ENCODE data around the gene NYAP2. TPM values are rescaled to one million over a fixed set of nuclear protein-coding genes. Genes with fewer than 3 reads are reported as not detected.

Gene NYAP2
- total RNA-seq, 3 donors from 2014 or later: 0.09 TPM; not detected in 1

DNA sequence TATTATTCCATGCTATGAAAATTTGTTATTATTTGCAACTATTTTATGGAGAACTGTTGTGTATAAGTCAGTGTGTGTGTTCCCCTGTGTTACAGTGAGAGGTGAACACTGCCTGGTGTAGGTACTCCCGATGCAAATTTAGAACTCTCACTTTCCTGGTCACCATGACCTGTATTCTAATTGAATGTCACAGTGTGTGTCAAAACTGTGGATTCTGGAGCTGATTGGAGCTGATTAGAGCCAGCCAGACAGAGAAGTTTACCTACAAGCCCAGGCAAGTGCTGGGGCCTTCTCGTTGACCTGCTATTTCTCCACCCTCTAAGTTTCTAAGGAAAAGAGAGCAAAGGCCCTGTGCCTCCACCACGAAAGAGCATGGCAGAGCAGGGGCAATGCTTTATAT lies 216.0 kb downstream of the NYAP2 start:
- Histone ChIP-seq H3K9me3 (no peaks in the 10 kb centered on the region), H3K36me3 (ENCODE audit: low read depth) (no peaks in the 10 kb centered on the region), H3K4me1 (ENCODE audit: low read depth) (no peaks in the 10 kb centered on the region), H3K4me3 (no peak overlapping the region)
- ATAC-seq: no peak
- TF ChIP-seq, protein P1, sequence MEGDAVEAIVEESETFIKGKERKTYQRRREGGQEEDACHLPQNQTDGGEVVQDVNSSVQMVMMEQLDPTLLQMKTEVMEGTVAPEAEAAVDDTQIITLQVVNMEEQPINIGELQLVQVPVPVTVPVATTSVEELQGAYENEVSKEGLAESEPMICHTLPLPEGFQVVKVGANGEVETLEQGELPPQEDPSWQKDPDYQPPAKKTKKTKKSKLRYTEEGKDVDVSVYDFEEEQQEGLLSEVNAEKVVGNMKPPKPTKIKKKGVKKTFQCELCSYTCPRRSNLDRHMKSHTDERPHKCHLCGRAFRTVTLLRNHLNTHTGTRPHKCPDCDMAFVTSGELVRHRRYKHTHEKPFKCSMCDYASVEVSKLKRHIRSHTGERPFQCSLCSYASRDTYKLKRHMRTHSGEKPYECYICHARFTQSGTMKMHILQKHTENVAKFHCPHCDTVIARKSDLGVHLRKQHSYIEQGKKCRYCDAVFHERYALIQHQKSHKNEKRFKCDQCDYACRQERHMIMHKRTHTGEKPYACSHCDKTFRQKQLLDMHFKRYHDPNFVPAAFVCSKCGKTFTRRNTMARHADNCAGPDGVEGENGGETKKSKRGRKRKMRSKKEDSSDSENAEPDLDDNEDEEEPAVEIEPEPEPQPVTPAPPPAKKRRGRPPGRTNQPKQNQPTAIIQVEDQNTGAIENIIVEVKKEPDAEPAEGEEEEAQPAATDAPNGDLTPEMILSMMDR (IDR thresholded peaks at IDR 0.05): no peak
- no peak for DNase-seq
- intact Hi-C loops (cut with DNase I, micrococcal nuclease): no loop called here

DNA sequence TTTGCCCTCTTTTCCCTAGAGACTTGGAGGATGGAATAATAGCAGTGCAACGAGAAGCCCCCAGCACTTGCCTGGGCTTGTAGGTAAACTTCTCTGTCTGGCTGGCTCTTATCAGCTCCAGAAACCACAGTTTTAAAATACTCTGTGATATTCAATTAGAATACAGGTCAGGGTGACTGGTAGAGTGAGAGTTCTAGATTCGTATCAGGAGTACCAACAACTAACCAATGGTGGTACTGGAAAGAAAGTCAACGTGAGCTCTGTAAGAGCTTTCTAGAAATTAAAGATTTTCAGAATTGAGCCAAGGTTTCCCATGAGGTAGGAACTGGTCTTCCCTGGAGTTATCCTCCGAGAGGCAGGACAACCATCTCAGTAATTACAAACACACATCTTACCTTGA lies 216.9 kb downstream of the NYAP2 start:
- ATAC-seq (no peak), DNase-seq (no peak)
- H3K4me3 ChIP-seq: no peak overlapping the region
- intact Hi-C loops (cut with DNase I, micrococcal nuclease): no loop called here
- no peaks in the 10 kb centered on the region for H3K4me1 ChIP-seq (ENCODE audit: low read depth)
- H3K36me3 ChIP-seq (ENCODE audit: low read depth): no peaks in the 10 kb centered on the region
- no peaks in the 10 kb centered on the region for H3K9me3 ChIP-seq
- TF ChIP-seq, protein P1 (IDR thresholded peaks at IDR 0.05): no peak

DNA sequence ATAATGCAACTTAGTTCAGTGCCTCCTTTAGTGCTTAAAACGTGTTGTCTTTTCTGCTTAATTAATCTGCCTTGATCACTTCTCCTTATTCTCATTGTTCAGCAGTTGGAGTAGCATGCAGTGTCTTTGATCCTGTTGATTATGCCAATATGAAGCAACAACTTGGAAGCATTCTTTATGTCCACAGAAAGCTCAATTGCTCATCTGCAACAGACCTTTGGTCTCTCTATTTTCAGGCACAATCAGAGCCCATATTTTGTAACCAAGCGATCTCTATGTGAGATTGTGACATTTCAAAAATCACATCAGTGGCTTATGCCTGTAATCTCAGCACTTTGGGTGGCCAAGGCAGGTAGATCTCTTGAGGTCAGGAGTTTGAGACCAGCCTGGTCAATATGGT lies 217.3 kb downstream of the NYAP2 start:
- no peak for ATAC-seq
- no peaks in the 10 kb centered on the region for H3K4me1 ChIP-seq (ENCODE audit: low read depth)
- no peak overlapping the region for H3K4me3 ChIP-seq
- no peaks in the 10 kb centered on the region for H3K36me3 ChIP-seq (ENCODE audit: low read depth)
- intact Hi-C loops (cut with DNase I, micrococcal nuclease): no loop called here
- TF ChIP-seq, protein P1 (IDR thresholded peaks at IDR 0.05): no peak
- no peaks in the 10 kb centered on the region for H3K9me3 ChIP-seq
- DNase-seq: no peak

DNA sequence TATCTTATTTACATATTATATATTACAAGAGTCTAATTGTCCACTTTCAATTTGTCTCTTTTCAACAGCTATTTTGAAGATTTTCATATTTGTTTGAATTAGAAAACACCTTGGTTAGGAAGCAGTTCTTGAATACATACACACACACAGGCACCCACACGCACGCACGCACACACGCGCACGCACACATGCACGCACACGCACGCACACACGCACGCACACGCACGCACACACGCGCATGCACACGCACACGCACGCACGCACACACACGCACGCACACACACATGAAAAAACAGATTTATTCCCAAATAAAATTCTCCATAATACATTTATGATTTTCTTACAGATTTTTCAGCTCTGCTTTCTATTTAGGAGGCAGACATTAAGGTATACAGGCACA lies 220.7 kb downstream of the NYAP2 start:
- H3K4me3 ChIP-seq: no peak overlapping the region
- no peaks in the 10 kb centered on the region for H3K36me3 ChIP-seq (ENCODE audit: low read depth)
- no peak for ATAC-seq
- H3K9me3 ChIP-seq: no peaks in the 10 kb centered on the region
- no peaks in the 10 kb centered on the region for H3K4me1 ChIP-seq (ENCODE audit: low read depth)
- intact Hi-C loops (cut with DNase I, micrococcal nuclease): no loop called here
- TF ChIP-seq, protein P1 (IDR thresholded peaks at IDR 0.05): no peak
- no peak for DNase-seq

DNA sequence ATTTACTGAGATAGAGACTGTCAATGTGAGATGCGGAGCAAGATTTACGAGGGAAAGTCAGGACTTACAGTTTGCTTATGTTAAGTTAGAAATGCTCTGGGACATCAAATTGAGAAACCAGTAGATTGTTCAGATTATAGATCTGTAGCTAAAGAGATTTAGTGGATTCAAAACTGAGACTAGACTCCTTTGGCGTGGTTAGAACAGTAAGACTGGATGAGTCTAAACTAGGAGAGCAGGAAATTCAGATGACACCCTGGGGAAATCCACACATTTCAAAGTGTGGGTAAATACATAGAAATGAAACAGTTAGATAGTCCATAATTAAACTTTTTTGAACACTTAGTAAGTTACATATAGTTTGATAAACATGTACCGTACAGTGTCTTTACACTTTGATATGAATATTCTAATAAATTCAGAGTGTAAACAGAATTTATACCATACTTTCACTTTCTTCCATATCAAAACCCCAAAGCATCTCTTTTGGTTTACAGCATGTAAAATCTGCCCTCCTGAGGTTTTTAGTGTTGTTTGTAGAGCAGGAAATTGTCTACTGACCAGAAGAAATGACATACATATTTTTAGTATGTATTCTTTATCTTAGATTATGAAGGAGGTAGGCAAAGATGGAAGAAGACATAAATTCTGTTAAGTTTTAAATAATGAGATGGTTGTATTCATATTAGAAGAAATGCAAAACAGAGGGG lies 231.5 kb downstream of the NYAP2 start:
- intact Hi-C loops (cut with DNase I, micrococcal nuclease): no loop called here
- H3K4me3 ChIP-seq: no peak overlapping the region
- H3K4me1 ChIP-seq (ENCODE audit: low read depth): no peaks in the 10 kb centered on the region
- ATAC-seq (no peak), DNase-seq (no peak)
- H3K36me3 ChIP-seq (ENCODE audit: low read depth): no peaks in the 10 kb centered on the region
- TF ChIP-seq, protein P1 (IDR thresholded peaks at IDR 0.05): no peak
- H3K9me3 ChIP-seq: no peaks in the 10 kb centered on the region

DNA sequence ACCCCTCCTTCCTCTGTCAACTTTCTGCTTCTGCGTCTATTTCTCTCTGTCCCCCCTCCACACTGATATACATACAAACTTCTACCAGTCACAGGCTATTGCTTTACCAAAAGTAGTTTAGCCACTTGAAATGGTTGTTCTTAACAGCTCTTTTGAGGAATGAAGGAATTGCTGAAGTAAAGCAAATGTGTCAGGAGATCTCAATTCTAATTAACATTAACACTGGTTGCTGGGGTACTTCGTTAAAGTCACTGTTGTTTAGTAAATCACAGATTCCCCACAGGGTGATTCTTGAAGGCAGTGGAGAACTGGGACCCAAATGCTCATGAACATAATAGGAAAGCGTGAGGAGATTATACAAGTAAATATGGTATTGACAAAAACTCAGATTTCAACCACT lies 232.8 kb downstream of the NYAP2 start:
- no peaks in the 10 kb centered on the region for H3K9me3 ChIP-seq
- DNase-seq (no peak), ATAC-seq (no peak)
- no peaks in the 10 kb centered on the region for H3K4me1 ChIP-seq (ENCODE audit: low read depth)
- H3K4me3 ChIP-seq: no peak overlapping the region
- H3K36me3 ChIP-seq (ENCODE audit: low read depth): no peaks in the 10 kb centered on the region
- intact Hi-C loops (cut with DNase I, micrococcal nuclease): no loop called here
- TF ChIP-seq, protein P1 (IDR thresholded peaks at IDR 0.05): no peak
